ACC112 (cell line): ENCODE measurements around the gene IL1R2.
A peak's percentile ranks its signal among the peaks of the same experiment; 100 is the strongest.
"Not testable (repeated sequence)": the region's sequence is repeated elsewhere in the genome, so short reads cannot be mapped to it uniquely, and the experiment has no call there.

Source experiments
- H2AFZ ChIP-seq: fragments of 200-600 bp; sonication (generic); one replicate; pipeline ENCODE4 v1.6.0; 2017; ENCODE audit warnings: antibody characterized with exemption, low read length; ENCODE audit not compliant: unreplicated experiment
- H3K27ac ChIP-seq: fragments of 200-600 bp; sonication (generic); 2 replicates; pipeline ENCODE4 v1.5.1; 2014; ENCODE audit warnings: low read depth, mild to moderate bottlenecking, antibody characterized with exemption, low read length, moderate library complexity
- H3K27me3 ChIP-seq: fragments of 200-600 bp; sonication (generic); 2 replicates; pipeline ENCODE4 v1.6.1; 2014; ENCODE audit warnings: mild to moderate bottlenecking, antibody characterized with exemption, low read length, moderate library complexity, mixed read lengths; ENCODE audit not compliant: insufficient read depth
- H3K36me3 ChIP-seq: fragments of 200-600 bp; sonication (generic); 2 replicates; pipeline ENCODE4 v1.6.1; 2016; ENCODE audit warnings: mild to moderate bottlenecking, antibody characterized with exemption, low read length, moderate library complexity, mixed read lengths; ENCODE audit not compliant: insufficient read depth
- H3K4me1 ChIP-seq: fragments of 200-600 bp; sonication (generic); one replicate; pipeline ENCODE4 v1.6.1; 2016; ENCODE audit warnings: low read length, mixed read lengths; ENCODE audit not compliant: insufficient read depth, unreplicated experiment, control insufficient read depth
- H3K4me3 ChIP-seq: fragments of 200-600 bp; sonication (generic); 2 replicates; pipeline ENCODE4 v1.5.1; 2014; ENCODE audit warnings: mild to moderate bottlenecking, low read depth, low read length
- H3K79me2 ChIP-seq: fragments of 200-600 bp; sonication (generic); one replicate; pipeline ENCODE4 v1.6.0; 2016; ENCODE audit warnings: low read length; ENCODE audit not compliant: control insufficient read depth, unreplicated experiment, insufficient read depth

Gene IL1R2

GRCh38 chr2:102000012-102000411 lies 8.3 kb downstream of the IL1R2 start:
- Histone ChIP-seq H3K4me3 (no peak overlapping the region), H2AFZ (no peak overlapping the region), H3K27me3 (no peaks in the 10 kb centered on the region), H3K36me3 (no peaks in the 10 kb centered on the region), H3K4me1 (no peaks in the 10 kb centered on the region), H3K27ac (no peak overlapping the region), H3K79me2 (no peaks in the 10 kb centered on the region)

- H3K4me1 ChIP-seq, result peaks cover 2% of the 10 kb centered on the region
- no peak overlapping the region for H3K4me3 ChIP-seq
- no peak overlapping the region for H2AFZ ChIP-seq
- no peak overlapping the region for H3K27ac ChIP-seq
- H3K36me3 ChIP-seq, result no peaks in the 10 kb centered on the region
- H3K27me3 ChIP-seq, result no peaks in the 10 kb centered on the region
- no peaks in the 10 kb centered on the region for H3K79me2 ChIP-seq
Observed at GRCh38 chr2:102000813-102001766, 9.3 kb downstream of the IL1R2 start.

GRCh38 chr2:102001767-102002142 lies 10.0 kb downstream of the IL1R2 start:
- Histone ChIP-seq H3K27ac (no peak overlapping the region), H3K27me3 (no peaks in the 10 kb centered on the region), H2AFZ (no peak overlapping the region), H3K4me3 (no peak overlapping the region), H3K4me1 (peaks cover 8% of the 10 kb centered on the region), H3K36me3 (no peaks in the 10 kb centered on the region), H3K79me2 (no peaks in the 10 kb centered on the region)

GRCh38 chr2:102002228-102002627 lies 10.5 kb downstream of the IL1R2 start:
- Histone ChIP-seq H2AFZ (no peak overlapping the region), H3K27ac (no peak overlapping the region)

GRCh38 chr2:102002909-102003308 lies 11.1 kb downstream of the IL1R2 start:
- H3K27me3 ChIP-seq, H3K4me3 ChIP-seq, H3K79me2 ChIP-seq, H3K27ac ChIP-seq, H3K36me3 ChIP-seq, H2AFZ ChIP-seq: not testable (repeated sequence)
- peaks cover 13% of the 10 kb centered on the region for H3K4me1 ChIP-seq

More at GRCh38 chr2:102002228-102002627, 10.5 kb downstream of the IL1R2 start:
- no peaks in the 10 kb centered on the region for H3K36me3 ChIP-seq
- H3K79me2 ChIP-seq, result no peaks in the 10 kb centered on the region
- H3K4me1 ChIP-seq, result peaks cover 13% of the 10 kb centered on the region
- H3K4me3 ChIP-seq, result no peak overlapping the region
- no peaks in the 10 kb centered on the region for H3K27me3 ChIP-seq

GRCh38 chr2:102003696-102004095 lies 11.9 kb downstream of the IL1R2 start:
- H3K4me1 ChIP-seq, result peaks cover 13% of the 10 kb centered on the region
- no peaks in the 10 kb centered on the region for H3K36me3 ChIP-seq
- no peaks in the 10 kb centered on the region for H3K79me2 ChIP-seq
- H2AFZ ChIP-seq, result no peak overlapping the region
- H3K4me3 ChIP-seq, result no peak overlapping the region
- H3K27me3 ChIP-seq, result no peaks in the 10 kb centered on the region
- H3K27ac ChIP-seq, result no peak overlapping the region

GRCh38 chr2:102004581-102004980 lies 12.8 kb downstream of the IL1R2 start:
- no peaks in the 10 kb centered on the region for H3K36me3 ChIP-seq
- no peak overlapping the region for H3K4me3 ChIP-seq
- H3K27ac ChIP-seq, result no peak overlapping the region
- no peaks in the 10 kb centered on the region for H3K27me3 ChIP-seq
- no peak overlapping the region for H2AFZ ChIP-seq
- peaks cover 13% of the 10 kb centered on the region for H3K4me1 ChIP-seq
- H3K79me2 ChIP-seq, result no peaks in the 10 kb centered on the region

GRCh38 chr2:102005449-102005848 lies 13.7 kb downstream of the IL1R2 start:
- Histone ChIP-seq H3K4me1 (peaks cover 13% of the 10 kb centered on the region), H3K79me2 (no peaks in the 10 kb centered on the region), H3K4me3 (no peak overlapping the region)

GRCh38 chr2:102005989-102006885 lies 14.5 kb downstream of the IL1R2 start:
- peak overlapping the region; percentile 84 for H2AFZ ChIP-seq
- H3K4me1 ChIP-seq, result peaks cover 13% of the 10 kb centered on the region
- H3K36me3 ChIP-seq, result no peaks in the 10 kb centered on the region
- H3K27me3 ChIP-seq, result no peaks in the 10 kb centered on the region
- peak overlapping the region; percentile 14; the same call in 1 of the 2 replicates for H3K4me3 ChIP-seq
- H3K79me2 ChIP-seq, result no peaks in the 10 kb centered on the region
- H3K27ac ChIP-seq, result no peak overlapping the region

More at GRCh38 chr2:102005449-102005848, 13.7 kb downstream of the IL1R2 start:
- Histone ChIP-seq H3K36me3 (no peaks in the 10 kb centered on the region), H3K27ac (no peak overlapping the region), H2AFZ (no peak overlapping the region), H3K27me3 (no peaks in the 10 kb centered on the region)

GRCh38 chr2:102006886-102007278 lies 15.1 kb downstream of the IL1R2 start:
- Histone ChIP-seq H3K27me3 (no peaks in the 10 kb centered on the region), H3K36me3 (no peaks in the 10 kb centered on the region), H2AFZ (peak overlapping the region; percentile 84), H3K4me3 (no peak overlapping the region), H3K79me2 (no peaks in the 10 kb centered on the region), H3K27ac (no peak overlapping the region), H3K4me1 (peaks cover 13% of the 10 kb centered on the region)
